ENCODE data around the gene PPP6R3. TPM values are rescaled to one million over a fixed set of nuclear protein-coding genes. Genes with fewer than 3 reads are reported as not detected.

PPP6R3 gene
- total RNA-seq, 2 donors from 2014 or later = 188 to 189 TPM

DNA sequence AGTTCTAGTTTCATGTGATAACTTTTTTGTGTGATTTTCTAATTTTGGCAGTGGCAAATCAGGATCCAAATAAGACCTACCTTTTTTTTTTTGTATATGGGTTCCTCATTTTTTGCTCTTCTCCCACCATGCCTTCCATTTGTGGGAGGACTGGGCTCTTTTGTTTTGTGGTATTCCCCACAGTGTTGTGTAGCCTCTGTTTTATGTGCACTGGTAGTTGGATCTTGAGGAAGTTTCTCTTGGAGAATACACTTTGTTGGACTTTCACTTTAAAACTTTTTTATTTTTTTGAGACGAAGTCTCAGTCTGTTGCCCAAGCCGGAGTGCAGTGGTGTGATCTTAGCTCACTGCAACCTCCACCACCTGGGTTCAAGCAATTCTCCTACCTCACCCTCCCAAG, 39.7 kb downstream of the PPP6R3 start:
- no peak for ATAC-seq
- no peaks in the 10 kb centered on the region for H3K27me3 Mint-ChIP-seq
- peaks cover 66 to 82% of the 10 kb centered on the region in 2 donors for H3K4me1 Mint-ChIP-seq (ENCODE audit: low read depth in 2 of 2)
- no peaks in the 10 kb centered on the region for H3K9me3 Mint-ChIP-seq
- peak overlapping the region in 1 of 2 donors; percentile 78 for H3K27ac Mint-ChIP-seq
- H3K4me3 Mint-ChIP-seq = no peak overlapping the region
- DNase-seq (ENCODE audit: low spot score) = no peak
- no peaks in the 10 kb centered on the region for H3K36me3 Mint-ChIP-seq

DNA sequence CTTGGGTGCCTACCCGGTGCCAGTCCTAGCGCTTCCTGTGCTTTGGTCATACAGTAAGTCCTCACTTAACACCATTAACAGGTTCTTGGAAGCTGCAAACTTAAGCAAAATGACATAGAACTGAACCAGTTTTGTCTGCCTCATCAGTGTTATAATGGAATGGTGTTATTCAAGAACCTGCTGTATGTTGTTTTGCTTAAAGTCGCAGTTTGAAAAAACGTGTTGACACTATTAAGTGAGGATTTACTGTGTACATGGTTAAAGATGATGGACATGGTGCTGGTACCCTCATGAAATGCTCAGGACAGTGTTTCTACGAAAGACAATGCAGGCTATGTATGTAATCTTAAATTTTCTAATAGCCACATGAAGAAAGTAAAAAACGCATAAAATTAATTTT, 41.3 kb downstream of the PPP6R3 start:
- DNase-seq (ENCODE audit: low spot score) (no peak), ATAC-seq (no peak)
- no peaks in the 10 kb centered on the region for H3K27me3 Mint-ChIP-seq
- peaks cover 63 to 79% of the 10 kb centered on the region in 2 donors for H3K4me1 Mint-ChIP-seq (ENCODE audit: low read depth in 2 of 2)
- H3K27ac Mint-ChIP-seq = no peak overlapping the region
- no peaks in the 10 kb centered on the region for H3K36me3 Mint-ChIP-seq
- no peaks in the 10 kb centered on the region for H3K9me3 Mint-ChIP-seq
- no peak overlapping the region for H3K4me3 Mint-ChIP-seq

DNA sequence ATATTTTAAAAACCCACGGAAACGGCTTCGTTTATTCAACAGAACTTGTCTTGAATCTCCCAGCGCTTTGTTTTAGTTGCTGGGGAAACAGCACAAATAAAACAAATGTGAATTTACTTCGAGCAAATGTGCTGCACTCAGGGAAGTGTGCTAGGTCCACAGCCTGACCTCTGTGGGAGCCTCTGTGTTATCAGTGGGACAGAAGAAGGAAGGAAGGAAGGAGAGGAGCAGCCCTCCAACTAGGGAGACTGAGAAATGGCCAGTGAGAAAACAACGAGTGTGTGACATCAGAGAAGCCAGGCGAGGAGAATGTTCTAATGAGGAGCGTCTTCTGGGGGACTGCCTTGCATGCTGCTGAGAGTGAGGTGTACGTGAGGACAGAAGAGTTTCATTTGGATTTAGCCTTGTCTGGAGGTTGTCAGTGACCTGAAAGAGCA, 42.7 kb downstream of the PPP6R3 start:
- Mint-ChIP-seq H3K4me1 (ENCODE audit: low read depth in 2 of 2) (peaks cover 65 to 81% of the 10 kb centered on the region in 2 donors), H3K4me3 (peak overlapping the region; percentile 25)

DNA sequence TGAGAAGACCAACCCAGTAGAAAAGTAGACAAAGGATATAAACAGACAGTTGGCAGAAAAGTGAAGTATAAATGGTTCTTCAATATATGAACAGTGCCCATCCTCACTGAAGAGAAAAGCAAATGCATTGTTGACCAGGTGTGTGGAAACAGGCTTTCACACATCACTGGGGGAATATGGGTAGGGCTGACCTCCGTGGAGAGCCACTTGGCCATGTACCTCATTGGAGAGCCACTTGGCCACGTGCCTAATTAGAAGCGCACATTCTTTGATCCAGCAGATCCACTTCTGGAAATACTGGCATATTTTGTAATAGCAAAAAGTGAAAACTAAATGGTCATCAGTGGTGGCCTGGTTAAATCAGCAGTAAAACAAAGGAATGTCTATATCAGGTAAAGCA, 43.2 kb downstream of the PPP6R3 start:
- no peaks in the 10 kb centered on the region for H3K36me3 Mint-ChIP-seq
- H3K4me3 Mint-ChIP-seq = peak overlapping the region; percentile 25
- no peak for DNase-seq (ENCODE audit: low spot score)
- H3K4me1 Mint-ChIP-seq (ENCODE audit: low read depth in 2 of 2) = peaks cover 65 to 80% of the 10 kb centered on the region in 2 donors
- no peaks in the 10 kb centered on the region for H3K9me3 Mint-ChIP-seq
- H3K27ac Mint-ChIP-seq = no peak overlapping the region
- H3K27me3 Mint-ChIP-seq = no peaks in the 10 kb centered on the region
- ATAC-seq = no peak

More for the DNA sequence above, 42.7 kb downstream of the PPP6R3 start:
- Mint-ChIP-seq H3K9me3 (no peaks in the 10 kb centered on the region), H3K27me3 (no peaks in the 10 kb centered on the region), H3K27ac (no peak overlapping the region), H3K36me3 (no peaks in the 10 kb centered on the region)
- no peak for ATAC-seq
- no peak for DNase-seq (ENCODE audit: low spot score)

DNA sequence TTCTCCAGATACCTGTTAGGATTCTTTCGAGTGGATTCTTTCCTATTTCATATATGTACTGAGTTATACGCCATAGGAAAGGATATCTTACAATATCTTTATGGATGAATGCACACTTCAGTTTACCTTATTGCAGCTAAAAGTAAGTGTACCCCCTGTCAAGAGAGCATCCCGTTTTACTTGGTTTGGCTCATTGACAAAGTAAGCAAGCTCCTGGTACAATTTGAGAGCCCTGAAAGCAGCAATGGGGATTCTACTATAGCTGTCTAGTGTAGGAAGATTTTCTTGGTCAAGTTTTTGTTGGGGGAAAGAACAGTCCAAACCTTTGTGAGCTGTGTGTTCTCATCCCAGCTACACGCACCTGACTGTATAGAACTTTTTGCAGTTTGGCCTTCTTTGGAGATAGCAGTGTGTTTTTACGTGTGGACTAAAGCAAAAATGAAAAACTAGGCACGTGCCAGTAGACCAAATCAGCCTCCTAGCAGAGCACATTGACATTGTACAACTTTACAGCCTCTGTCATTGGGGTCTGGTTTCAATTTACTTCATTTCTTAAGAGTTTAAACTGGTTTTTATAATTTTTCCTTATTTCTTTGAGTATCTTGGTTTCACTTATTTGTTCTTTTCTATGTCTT, 44.0 kb downstream of the PPP6R3 start:
- Mint-ChIP-seq H3K27me3 (no peaks in the 10 kb centered on the region), H3K9me3 (no peaks in the 10 kb centered on the region), H3K4me3 (no peak overlapping the region), H3K27ac (peak overlapping the region in 1 of 2 donors; percentile 23), H3K4me1 (ENCODE audit: low read depth in 2 of 2) (peaks cover 62 to 77% of the 10 kb centered on the region in 2 donors), H3K36me3 (no peaks in the 10 kb centered on the region)
- ATAC-seq (no peak), DNase-seq (ENCODE audit: low spot score) (no peak)

DNA sequence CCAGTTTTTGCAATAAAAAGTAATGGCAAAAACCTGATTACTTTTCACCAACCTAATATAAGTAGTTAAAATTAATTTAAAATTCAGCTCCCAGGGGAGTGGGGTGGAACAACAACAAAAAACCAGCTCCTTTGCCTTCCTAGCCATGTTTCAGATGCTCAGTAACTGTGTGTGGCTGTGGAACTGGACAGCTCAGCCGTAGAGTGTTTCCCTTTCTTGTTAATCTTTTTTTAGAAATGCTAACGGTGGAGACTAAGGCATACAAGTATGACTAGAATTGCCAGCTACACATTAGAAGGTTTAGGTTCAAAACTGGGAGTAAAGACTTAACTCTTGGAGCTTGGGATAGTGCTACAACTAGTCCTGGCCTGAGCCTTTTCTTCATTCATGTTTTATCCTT, 45.0 kb downstream of the PPP6R3 start:
- H3K4me3 Mint-ChIP-seq = no peak overlapping the region
- no peak for DNase-seq (ENCODE audit: low spot score)
- H3K27ac Mint-ChIP-seq = no peak overlapping the region
- H3K4me1 Mint-ChIP-seq (ENCODE audit: low read depth in 2 of 2) = peaks cover 60 to 72% of the 10 kb centered on the region in 2 donors
- no peaks in the 10 kb centered on the region for H3K36me3 Mint-ChIP-seq
- H3K27me3 Mint-ChIP-seq = no peaks in the 10 kb centered on the region
- no peak for ATAC-seq
- no peaks in the 10 kb centered on the region for H3K9me3 Mint-ChIP-seq

DNA sequence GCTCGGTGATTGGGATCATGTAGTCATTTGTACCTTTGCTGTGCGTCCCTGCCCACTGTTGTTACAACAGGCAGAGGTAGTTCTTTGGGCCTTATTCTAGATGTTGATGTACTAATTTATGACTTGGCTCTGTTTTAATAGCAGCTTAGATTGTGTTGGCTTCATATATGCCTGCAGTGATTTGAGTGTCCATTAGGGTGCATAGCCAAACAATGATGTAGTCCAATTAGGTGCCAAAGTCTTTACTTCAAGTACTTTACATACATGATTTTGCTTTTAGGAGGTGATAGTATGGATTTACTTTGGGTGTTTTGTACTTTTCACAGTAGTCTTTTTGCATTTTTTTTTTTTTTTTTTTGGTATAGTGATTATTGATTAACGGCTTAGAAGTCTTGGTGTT, 46.4 kb downstream of the PPP6R3 start:
- ATAC-seq (no peak), DNase-seq (ENCODE audit: low spot score) (no peak)
- H3K4me1 Mint-ChIP-seq (ENCODE audit: low read depth in 2 of 2) = peaks cover 65 to 72% of the 10 kb centered on the region in 2 donors
- H3K4me3 Mint-ChIP-seq = no peak overlapping the region
- no peaks in the 10 kb centered on the region for H3K27me3 Mint-ChIP-seq
- H3K9me3 Mint-ChIP-seq = no peaks in the 10 kb centered on the region
- no peak overlapping the region for H3K27ac Mint-ChIP-seq
- no peaks in the 10 kb centered on the region for H3K36me3 Mint-ChIP-seq

DNA sequence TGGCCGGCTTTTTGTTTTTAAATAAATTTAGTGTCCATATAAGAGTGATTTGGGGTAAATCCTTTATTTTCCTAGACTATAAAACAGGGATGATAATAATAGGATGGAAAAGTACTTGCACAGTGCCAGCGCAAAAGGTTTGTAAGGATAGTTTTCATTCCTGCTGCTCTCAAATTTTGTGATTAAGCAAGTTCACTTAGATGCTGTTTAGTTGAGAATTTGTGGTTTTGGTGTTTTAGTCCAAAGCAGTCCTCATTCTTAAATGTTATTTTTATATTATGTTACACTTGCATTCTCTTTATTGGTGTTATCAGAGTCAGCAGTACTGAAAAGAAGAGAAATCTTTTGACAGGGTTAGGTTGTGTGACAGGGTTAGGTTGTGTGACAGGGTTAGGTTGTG, 47.9 kb downstream of the PPP6R3 start:
- H3K36me3 Mint-ChIP-seq = no peaks in the 10 kb centered on the region
- no peak overlapping the region for H3K27ac Mint-ChIP-seq
- peaks cover 65 to 69% of the 10 kb centered on the region in 2 donors for H3K4me1 Mint-ChIP-seq (ENCODE audit: low read depth in 2 of 2)
- ATAC-seq = no peak
- H3K4me3 Mint-ChIP-seq = no peak overlapping the region
- H3K27me3 Mint-ChIP-seq = no peaks in the 10 kb centered on the region
- no peak for DNase-seq (ENCODE audit: low spot score)
- H3K9me3 Mint-ChIP-seq = no peaks in the 10 kb centered on the region

DNA sequence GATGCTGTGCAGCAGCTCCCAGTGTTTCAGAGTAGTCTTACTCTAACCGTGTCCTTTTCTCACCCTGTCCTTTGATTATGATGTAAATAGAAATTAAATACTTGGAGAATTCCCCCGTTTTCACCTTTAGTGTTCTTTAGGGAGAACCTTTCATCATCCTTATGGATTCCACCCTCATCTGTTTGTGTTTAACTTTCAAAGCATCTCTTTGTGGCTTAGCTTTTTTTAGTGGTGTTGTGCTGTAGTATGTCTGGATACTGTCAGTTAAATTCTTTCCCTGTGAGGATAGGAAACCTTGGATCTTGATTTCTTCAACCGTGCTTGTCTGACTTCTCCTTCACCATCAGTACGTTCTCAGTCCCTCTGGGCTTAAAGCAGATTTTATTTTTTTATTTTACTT, 48.5 kb downstream of the PPP6R3 start:
- peaks cover 67 to 68% of the 10 kb centered on the region in 2 donors for H3K4me1 Mint-ChIP-seq (ENCODE audit: low read depth in 2 of 2)
- no peak for ATAC-seq
- H3K36me3 Mint-ChIP-seq = no peaks in the 10 kb centered on the region
- no peak overlapping the region for H3K4me3 Mint-ChIP-seq
- DNase-seq (ENCODE audit: low spot score) = no peak
- no peaks in the 10 kb centered on the region for H3K27me3 Mint-ChIP-seq
- no peak overlapping the region for H3K27ac Mint-ChIP-seq
- no peaks in the 10 kb centered on the region for H3K9me3 Mint-ChIP-seq

DNA sequence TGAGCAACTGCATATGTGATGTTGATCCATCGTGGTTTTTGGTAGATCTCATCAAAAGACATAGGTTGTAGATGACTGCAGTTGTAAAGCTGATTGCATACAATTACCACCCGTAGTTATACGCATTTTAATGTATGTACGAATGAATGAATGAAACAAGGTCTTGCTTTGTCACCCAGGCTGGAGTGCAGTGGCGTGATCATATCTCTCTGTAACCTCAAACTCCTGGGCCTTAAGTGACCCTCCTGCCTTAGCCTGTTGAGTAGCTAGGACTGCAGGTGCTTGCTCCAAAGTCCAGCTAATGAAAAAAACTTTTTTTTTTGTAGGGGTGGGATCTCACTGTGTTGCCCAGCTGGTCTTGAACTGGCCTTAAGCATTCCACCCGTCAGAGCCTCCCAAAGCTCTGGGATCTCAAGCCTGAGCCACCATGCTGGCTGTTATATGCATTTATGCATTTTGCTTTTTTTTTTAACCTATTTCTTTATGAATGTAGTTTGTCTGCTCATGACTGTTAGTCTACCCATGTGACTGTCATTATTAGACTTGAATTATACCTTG, 53.5 kb downstream of the PPP6R3 start:
- no peak overlapping the region for H3K4me3 Mint-ChIP-seq
- H3K9me3 Mint-ChIP-seq = no peaks in the 10 kb centered on the region
- peaks cover 17% of the 10 kb centered on the region for H3K36me3 Mint-ChIP-seq
- H3K4me1 Mint-ChIP-seq (ENCODE audit: low read depth in 2 of 2) = peaks cover 55 to 65% of the 10 kb centered on the region in 2 donors
- ATAC-seq = no peak
- no peak for DNase-seq (ENCODE audit: low spot score)
- no peak overlapping the region for H3K27ac Mint-ChIP-seq
- no peaks in the 10 kb centered on the region for H3K27me3 Mint-ChIP-seq

DNA sequence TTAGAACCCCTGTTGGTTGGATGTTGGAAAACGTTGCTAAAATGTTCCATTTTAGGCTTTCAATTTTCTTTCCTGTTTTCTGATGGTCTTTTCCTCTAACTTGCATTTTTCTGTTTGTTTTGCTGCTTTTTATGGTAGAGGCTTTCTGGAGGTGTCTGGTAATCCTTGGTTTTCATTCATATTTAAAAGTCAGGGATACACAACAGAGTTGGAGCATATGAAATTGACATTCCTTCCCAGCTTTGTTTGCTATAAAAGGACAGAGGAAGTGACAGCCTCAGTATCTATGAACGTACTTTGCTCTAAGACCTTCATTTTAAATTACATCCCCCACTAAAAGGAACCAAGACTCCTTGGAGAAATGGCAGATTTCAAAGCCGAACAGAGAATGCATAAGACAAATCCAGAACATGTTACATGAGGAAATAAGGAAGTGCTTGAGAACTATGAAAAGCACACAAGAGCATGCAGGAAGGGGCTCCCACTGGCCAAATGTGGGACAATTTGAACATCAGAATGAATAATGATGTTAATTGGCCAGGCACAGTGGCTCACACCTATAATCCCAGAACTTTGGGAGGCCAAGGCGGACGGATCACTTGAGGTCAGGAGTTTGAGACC, 56.7 kb downstream of the PPP6R3 start:
- peak overlapping the region; percentile 46 to 51 for H3K27ac Mint-ChIP-seq
- no peaks in the 10 kb centered on the region for H3K9me3 Mint-ChIP-seq
- no peaks in the 10 kb centered on the region for H3K27me3 Mint-ChIP-seq
- peaks cover 47 to 54% of the 10 kb centered on the region in 2 donors for H3K4me1 Mint-ChIP-seq (ENCODE audit: low read depth in 2 of 2)
- no peak overlapping the region for H3K4me3 Mint-ChIP-seq
- DNase-seq (ENCODE audit: low spot score) (no peak), ATAC-seq (no peak)
- peaks cover 24% of the 10 kb centered on the region for H3K36me3 Mint-ChIP-seq

DNA sequence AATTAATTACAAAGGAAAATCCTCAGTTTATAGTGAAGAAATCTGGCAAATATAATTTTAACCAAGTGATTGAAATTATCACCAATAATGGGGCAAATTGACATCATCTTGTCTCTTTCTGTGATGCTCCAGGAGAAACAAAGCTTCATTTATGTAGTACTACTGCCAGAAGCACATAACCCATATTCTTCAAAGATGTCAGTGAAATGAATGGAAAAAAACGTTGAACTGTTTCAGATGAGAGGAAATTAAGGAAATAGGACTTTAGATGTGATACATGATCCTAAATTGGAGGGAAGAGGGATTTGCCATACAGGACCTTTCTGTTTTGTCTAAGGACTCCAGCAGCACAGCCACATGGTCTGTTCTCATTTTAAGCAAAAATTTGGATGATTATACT, 57.6 kb downstream of the PPP6R3 start:
- no peak for DNase-seq (ENCODE audit: low spot score)
- no peak overlapping the region for H3K4me3 Mint-ChIP-seq
- peaks cover 47 to 53% of the 10 kb centered on the region in 2 donors for H3K4me1 Mint-ChIP-seq (ENCODE audit: low read depth in 2 of 2)
- no peaks in the 10 kb centered on the region for H3K9me3 Mint-ChIP-seq
- no peak overlapping the region for H3K27ac Mint-ChIP-seq
- peaks cover 28% of the 10 kb centered on the region for H3K36me3 Mint-ChIP-seq
- H3K27me3 Mint-ChIP-seq = no peaks in the 10 kb centered on the region
- ATAC-seq = no peak

DNA sequence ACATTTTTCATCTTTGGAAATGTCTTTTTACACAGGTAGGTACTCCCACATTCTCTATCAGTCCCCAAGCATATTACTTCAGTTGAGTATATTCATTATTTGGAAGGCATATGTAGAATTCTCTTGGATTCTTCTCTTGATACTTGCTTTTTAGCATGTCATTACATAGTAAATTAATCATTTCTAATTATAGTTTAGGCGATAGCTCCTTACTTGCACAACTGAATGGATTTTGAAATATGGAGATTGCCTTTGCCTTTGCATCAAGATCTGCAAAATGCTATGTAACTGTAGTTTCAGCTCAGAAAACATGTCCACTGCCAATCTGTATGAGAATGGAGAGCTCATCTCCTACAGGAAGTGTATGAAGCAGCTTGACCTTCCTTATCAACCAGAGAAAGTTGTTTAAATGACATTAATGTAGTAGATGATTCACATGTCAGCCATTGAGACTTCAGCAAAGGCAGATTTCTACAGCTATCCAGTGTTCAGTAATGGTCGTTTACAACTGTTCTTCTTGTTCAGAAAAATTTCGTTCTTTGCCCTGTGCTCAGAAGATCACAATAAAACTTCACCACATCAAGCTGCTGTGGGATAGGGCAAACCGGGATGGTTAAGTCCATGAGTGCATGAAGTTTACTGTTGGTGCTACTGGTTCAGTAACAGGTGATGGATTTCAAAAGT, 61.6 kb downstream of the PPP6R3 start:
- peaks cover 53 to 58% of the 10 kb centered on the region in 2 donors for H3K4me1 Mint-ChIP-seq (ENCODE audit: low read depth in 2 of 2)

DNA sequence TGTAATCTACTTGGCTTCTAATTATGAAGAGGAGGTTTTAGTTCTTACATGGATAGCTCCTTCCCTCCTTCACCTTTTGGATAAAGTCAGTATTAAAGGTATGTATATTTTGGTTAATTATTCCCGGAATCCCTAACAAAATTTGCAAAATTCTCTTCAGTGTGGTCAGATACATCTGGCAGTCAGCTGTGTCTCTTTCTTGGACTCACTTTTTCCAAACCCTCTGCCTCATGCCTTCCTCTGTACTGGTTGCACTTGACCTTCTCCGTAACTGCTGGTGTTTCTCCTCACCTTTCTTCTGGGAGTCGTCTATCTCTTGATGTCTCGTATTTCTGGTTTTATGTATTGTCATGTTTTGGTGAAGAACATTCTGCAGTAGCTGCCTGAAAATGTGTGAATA, 62.5 kb downstream of the PPP6R3 start:
- H3K27ac Mint-ChIP-seq = no peak overlapping the region
- peaks cover 38% of the 10 kb centered on the region for H3K36me3 Mint-ChIP-seq
- DNase-seq (ENCODE audit: low spot score) (no peak), ATAC-seq (no peak)
- peaks cover 58 to 63% of the 10 kb centered on the region in 2 donors for H3K4me1 Mint-ChIP-seq (ENCODE audit: low read depth in 2 of 2)
- H3K27me3 Mint-ChIP-seq = no peaks in the 10 kb centered on the region
- H3K9me3 Mint-ChIP-seq = no peaks in the 10 kb centered on the region
- H3K4me3 Mint-ChIP-seq = no peak overlapping the region

More for the DNA sequence above, 61.6 kb downstream of the PPP6R3 start:
- H3K4me3 Mint-ChIP-seq = no peak overlapping the region
- no peaks in the 10 kb centered on the region for H3K27me3 Mint-ChIP-seq
- no peaks in the 10 kb centered on the region for H3K9me3 Mint-ChIP-seq
- DNase-seq (ENCODE audit: low spot score) (no peak), ATAC-seq (no peak)
- no peak overlapping the region for H3K27ac Mint-ChIP-seq
- peaks cover 32% of the 10 kb centered on the region for H3K36me3 Mint-ChIP-seq
